Erythroblast (primary cell): Measurements from ENCODE around the gene EFNA4.

Experiments used
- DNase-seq, 2 experiments: peaks; one replicate each; lab custom pipeline; 2025; lab: John Stamatoyannopoulos, UW
- GATA1 ChIP-seq: IDR thresholded peaks from 2 replicates; pipeline ENCODE4 v1.6.1; 2011; ENCODE audit warnings: low read depth, mild to moderate bottlenecking, control low read depth, low read length, moderate library complexity
- POLR2A ChIP-seq: IDR thresholded peaks from 2 replicates; pipeline ENCODE4 v1.6.1; 2011; ENCODE audit warnings: mild to moderate bottlenecking, low read length

Gene EFNA4

GRCh38 chr1:155038602-155039307 lies 24.8 kb upstream of the EFNA4 start:
- no peak for DNase-seq
- TF ChIP-seq GATA1 (no peak), POLR2A (no peak)

- TF ChIP-seq GATA1 (no peak), POLR2A (no peak)
Observed at GRCh38 chr1:155039308-155039669, 24.3 kb upstream of the EFNA4 start.

GRCh38 chr1:155040358-155041093 lies 23.0 kb upstream of the EFNA4 start:
- no peak for DNase-seq
- TF ChIP-seq POLR2A, result no peak
- TF ChIP-seq GATA1, result no peak

More at GRCh38 chr1:155039308-155039669, 24.3 kb upstream of the EFNA4 start:
- DNase-seq, result no peak

- DNase-seq, result no peak
- no peak for TF ChIP-seq POLR2A
- no peak for TF ChIP-seq GATA1
Observed at GRCh38 chr1:155042789-155043188, 20.8 kb upstream of the EFNA4 start.

GRCh38 chr1:155043301-155043702 lies 20.2 kb upstream of the EFNA4 start:
- TF ChIP-seq GATA1 (no peak), POLR2A (no peak)
- no peak for DNase-seq

- no peak for DNase-seq
- TF ChIP-seq POLR2A, result no peak
- no peak for TF ChIP-seq GATA1
Observed at GRCh38 chr1:155043793-155044192, 19.7 kb upstream of the EFNA4 start.

- TF ChIP-seq POLR2A, result no peak
- TF ChIP-seq GATA1, result no peak
- no peak for DNase-seq
Observed at GRCh38 chr1:155044365-155044764, 19.2 kb upstream of the EFNA4 start.

GRCh38 chr1:155044812-155045657 lies 18.5 kb upstream of the EFNA4 start:
- no peak for TF ChIP-seq POLR2A
- TF ChIP-seq GATA1, result no peak
- DNase-seq, result peak; percentile 79 to 85

GRCh38 chr1:155048449-155049334 lies 14.8 kb upstream of the EFNA4 start:
- peak in 1 of 2 experiments; percentile 40 for DNase-seq
- TF ChIP-seq GATA1 (no peak), POLR2A (no peak)

- no peak for DNase-seq
- no peak for TF ChIP-seq GATA1
Observed at GRCh38 chr1:155049651-155050559, 13.6 kb upstream of the EFNA4 start.

- DNase-seq, result peak; percentile 84 to 91
- no peak for TF ChIP-seq GATA1
- peak; percentile 46 for TF ChIP-seq POLR2A
Observed at GRCh38 chr1:155050560-155051341, 12.8 kb upstream of the EFNA4 start, which contains the start of gene ADAM15. Gene ADAM15 (plus strand): TSS chr1:155051316. CDS start chr1:155051387, 71 bp downstream.
